Uterus (tissue), 2 donors: Measurements from ENCODE around the gene NCEH1.

Experiments used
- POLR2A ChIP-seq, 2 donors: fragments of 450-650 bp; IDR thresholded peaks; one replicate each; pipeline ENCODE4 v1.6.1; 2016; ENCODE audit warnings: antibody characterized with exemption in 2 of 2, mild to moderate bottlenecking in 1 of 2, moderate library complexity in 1 of 2
- TF ChIP-seq, protein P1 (sequence below), 4 experiments: fragments of 200-600 bp in 2 of 4; fragments of 450-650 bp in 2 of 4; sonication (generic) in 2 of 4; IDR thresholded peaks; one replicate each; pipeline ENCODE4 v1.5.1; 2016 to 2019; ENCODE audit warnings: antibody characterized with exemption in 4 of 4, mild to moderate bottlenecking in 2 of 4, moderate library complexity in 1 of 4

DNA sequence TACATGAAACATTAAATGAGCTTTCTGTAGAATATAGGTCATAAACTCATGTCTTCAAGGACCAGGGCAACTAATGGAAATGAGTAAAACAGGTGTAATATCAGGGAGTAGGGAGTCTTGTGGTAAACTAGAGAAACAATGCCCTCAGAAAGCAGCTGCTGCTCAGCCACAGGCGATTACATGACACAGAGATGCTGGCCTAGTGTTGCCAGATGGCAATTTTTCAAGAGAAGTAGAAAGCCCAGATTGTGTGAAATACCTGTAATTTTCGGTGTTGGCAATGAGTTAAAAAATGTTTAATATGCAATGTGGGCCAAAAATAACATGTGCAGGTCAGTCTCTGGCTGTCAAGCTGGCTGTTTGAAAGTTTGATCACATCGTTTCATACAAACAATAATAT, 23.4 kb downstream of the NCEH1 start:
- TF ChIP-seq, protein P1, sequence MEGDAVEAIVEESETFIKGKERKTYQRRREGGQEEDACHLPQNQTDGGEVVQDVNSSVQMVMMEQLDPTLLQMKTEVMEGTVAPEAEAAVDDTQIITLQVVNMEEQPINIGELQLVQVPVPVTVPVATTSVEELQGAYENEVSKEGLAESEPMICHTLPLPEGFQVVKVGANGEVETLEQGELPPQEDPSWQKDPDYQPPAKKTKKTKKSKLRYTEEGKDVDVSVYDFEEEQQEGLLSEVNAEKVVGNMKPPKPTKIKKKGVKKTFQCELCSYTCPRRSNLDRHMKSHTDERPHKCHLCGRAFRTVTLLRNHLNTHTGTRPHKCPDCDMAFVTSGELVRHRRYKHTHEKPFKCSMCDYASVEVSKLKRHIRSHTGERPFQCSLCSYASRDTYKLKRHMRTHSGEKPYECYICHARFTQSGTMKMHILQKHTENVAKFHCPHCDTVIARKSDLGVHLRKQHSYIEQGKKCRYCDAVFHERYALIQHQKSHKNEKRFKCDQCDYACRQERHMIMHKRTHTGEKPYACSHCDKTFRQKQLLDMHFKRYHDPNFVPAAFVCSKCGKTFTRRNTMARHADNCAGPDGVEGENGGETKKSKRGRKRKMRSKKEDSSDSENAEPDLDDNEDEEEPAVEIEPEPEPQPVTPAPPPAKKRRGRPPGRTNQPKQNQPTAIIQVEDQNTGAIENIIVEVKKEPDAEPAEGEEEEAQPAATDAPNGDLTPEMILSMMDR (IDR thresholded peaks at IDR 0.05) = no peak
- TF ChIP-seq POLR2A (IDR thresholded peaks at IDR 0.05) = no peak
